HUES6 (cell line): ENCODE results near the gene EML6.

Experiments used
- H3K27ac ChIP-seq: 2 replicates; pipeline ENCODE4 v1.7.0; 2013; ENCODE audit warnings: low read depth, mild to moderate bottlenecking, low read length, inconsistent platforms
- H3K27me3 ChIP-seq: 2 replicates; pipeline ENCODE4 v1.6.1; 2013; ENCODE audit warnings: low read length; ENCODE audit not compliant: control insufficient read depth, insufficient read depth
- H3K36me3 ChIP-seq: 2 replicates; pipeline ENCODE4 v1.6.1; 2013; ENCODE audit warnings: low read length; ENCODE audit not compliant: control insufficient read depth, insufficient read depth
- H3K4me1 ChIP-seq: 2 replicates; pipeline ENCODE4 v1.6.1; 2013; ENCODE audit warnings: low read length; ENCODE audit not compliant: control insufficient read depth, insufficient read depth
- H3K4me3 ChIP-seq: 2 replicates; pipeline ENCODE4 v1.5.1; 2013; ENCODE audit warnings: low read depth, low read length
- H3K9ac ChIP-seq: one replicate; pipeline ENCODE4 v1.6.1; 2013; ENCODE audit warnings: mild to moderate bottlenecking, low read length
- H3K9me3 ChIP-seq: 2 replicates; pipeline ENCODE4 v1.6.1; 2013; ENCODE audit warnings: low read depth, low read length; ENCODE audit not compliant: control insufficient read depth, insufficient read depth

The EML6 gene

DNA sequence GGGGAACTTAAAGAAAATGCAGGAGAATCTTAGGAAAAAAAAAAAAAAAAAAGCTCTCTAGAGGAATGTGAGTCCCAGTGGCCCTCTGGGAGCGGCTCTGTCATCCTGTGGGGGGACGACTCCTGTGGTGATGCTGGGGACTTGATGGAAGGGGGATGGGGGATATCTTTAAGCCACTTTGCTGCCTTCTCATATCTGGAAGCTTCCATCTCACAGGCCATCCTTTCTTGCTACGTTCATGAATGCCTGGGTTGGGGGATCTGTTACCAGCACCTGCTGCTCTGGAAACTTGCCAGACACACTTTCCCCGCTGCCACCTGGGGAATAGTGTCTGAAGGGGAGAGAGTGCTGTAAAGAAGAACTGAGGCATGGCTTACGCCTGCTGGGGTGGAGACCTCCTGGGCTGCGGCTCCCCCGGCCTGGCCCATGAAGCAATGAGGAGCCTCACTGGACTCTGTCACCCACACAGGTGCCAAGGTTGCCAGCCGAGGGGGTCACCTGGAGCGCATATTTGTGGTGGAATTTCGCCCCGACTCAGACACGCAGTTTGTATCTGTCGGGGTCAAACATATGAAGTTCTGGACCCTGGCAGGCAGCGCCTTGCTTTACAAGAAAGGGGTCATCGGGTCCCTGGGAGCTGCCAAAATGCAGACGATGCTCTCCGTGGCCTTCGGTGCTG, 234.0 kb downstream of the EML6 start:
- Histone ChIP-seq H3K9me3 (no peaks in the 10 kb centered on the region), H3K4me3 (no peak overlapping the region), H3K4me1 (peaks cover 16% of the 10 kb centered on the region; the same call in 1 of the 2 replicates), H3K27ac (no peak overlapping the region), H3K9ac (no peak overlapping the region), H3K36me3 (no peaks in the 10 kb centered on the region), H3K27me3 (no peaks in the 10 kb centered on the region)

DNA sequence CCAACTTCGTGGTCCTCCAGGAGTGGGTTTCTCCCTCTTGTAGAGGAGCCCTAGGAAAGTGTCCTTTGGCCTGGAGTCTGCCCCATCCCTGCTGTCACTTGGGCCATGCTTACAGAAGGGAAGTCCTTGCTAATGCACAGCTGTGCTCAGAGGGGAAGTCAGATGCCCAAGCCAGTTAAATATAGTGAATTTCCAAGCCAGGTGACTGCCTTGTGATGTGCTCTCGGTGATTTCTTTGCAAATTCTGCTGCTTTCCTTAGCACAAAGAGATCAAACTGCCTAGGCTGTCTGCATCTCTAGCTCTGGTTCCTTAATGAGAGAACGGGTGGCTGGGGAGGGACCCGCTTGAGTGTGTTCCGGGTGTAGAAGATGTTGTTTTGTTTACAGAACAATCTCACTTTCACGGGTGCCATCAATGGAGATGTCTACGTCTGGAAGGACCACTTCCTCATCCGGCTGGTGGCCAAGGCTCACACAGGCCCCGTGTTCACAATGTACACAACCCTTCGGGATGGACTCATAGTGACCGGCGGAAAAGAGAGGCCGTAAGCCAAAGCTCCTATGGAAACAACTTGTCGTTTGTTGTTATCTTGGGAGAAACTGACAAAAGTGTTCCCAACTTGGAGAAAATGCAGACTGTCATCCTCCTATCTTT, 235.4 kb downstream of the EML6 start:
- peaks cover 16% of the 10 kb centered on the region; the same call in 1 of the 2 replicates for H3K4me1 ChIP-seq
- no peaks in the 10 kb centered on the region for H3K9me3 ChIP-seq
- H3K27ac ChIP-seq, result no peak overlapping the region
- no peak overlapping the region for H3K9ac ChIP-seq
- no peak overlapping the region for H3K4me3 ChIP-seq
- no peaks in the 10 kb centered on the region for H3K36me3 ChIP-seq
- H3K27me3 ChIP-seq, result no peaks in the 10 kb centered on the region

DNA sequence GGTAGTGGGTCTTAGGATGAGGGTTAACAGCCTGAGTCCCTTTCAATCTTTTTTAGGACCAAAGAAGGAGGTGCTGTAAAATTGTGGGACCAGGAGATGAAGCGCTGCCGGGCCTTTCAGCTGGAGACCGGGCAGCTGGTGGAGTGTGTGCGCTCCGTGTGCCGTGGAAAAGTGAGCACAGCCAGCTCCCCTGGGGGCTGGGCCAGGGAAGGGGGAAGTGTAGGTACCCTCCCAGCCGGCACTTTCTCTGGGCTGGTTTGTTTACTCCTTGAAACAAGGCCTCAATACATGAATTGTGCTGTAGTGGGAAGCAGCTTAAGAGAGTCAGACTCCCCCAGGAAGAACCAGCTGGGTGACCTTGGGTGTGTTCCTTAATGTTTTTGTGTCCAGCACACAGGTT, 236.7 kb downstream of the EML6 start:
- Histone ChIP-seq H3K4me1 (peaks cover 19% of the 10 kb centered on the region), H3K9me3 (no peaks in the 10 kb centered on the region), H3K4me3 (no peak overlapping the region), H3K27ac (no peak overlapping the region), H3K36me3 (no peaks in the 10 kb centered on the region), H3K9ac (no peak overlapping the region), H3K27me3 (no peaks in the 10 kb centered on the region)

DNA sequence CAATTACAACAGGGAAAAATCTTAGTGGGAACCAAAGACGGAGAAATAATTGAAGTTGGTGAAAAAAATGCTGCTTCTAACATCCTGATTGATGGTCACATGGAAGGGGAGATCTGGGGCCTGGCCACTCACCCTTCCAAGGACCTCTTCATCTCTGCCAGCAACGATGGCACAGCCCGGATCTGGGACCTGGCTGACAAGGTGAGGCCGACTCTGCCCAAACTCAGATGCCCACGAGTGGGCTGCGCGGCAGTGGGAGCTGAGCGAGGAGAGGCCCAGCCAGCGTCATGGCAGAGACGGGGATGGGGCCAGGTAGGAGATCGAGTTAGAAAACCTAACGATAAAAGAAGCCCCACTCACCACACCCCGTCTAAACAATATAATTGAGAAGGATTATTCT, 239.0 kb downstream of the EML6 start:
- Histone ChIP-seq H3K4me1 (peaks cover 30% of the 10 kb centered on the region), H3K9me3 (no peaks in the 10 kb centered on the region), H3K4me3 (no peak overlapping the region), H3K27me3 (no peaks in the 10 kb centered on the region), H3K9ac (no peak overlapping the region), H3K27ac (no peak overlapping the region), H3K36me3 (no peaks in the 10 kb centered on the region)

DNA sequence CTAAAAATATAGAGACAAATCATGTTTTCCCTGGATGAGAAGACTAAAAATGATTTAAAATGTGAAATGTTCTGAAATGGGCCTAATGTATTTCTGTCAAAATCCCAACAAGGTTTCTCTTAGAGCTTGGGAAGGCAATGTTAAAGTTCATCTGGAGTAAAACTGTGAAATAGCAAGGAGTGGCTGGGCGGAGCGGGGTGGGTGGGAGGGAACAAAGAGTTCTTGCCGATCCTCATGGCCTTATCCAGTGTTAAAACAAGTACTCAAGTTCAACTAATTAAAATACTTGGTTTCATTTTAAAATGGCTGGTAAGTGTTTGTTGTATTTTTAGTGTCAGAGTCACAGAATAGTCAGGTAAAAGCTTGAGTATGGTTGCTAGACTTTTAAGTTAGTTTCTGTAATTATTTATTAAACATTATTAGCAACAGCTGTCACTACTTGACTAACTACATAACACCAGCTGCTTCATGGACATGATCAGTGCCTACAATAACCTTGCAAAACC, 239.5 kb downstream of the EML6 start:
- Histone ChIP-seq H3K4me1 (peaks cover 28% of the 10 kb centered on the region), H3K27me3 (no peaks in the 10 kb centered on the region), H3K4me3 (no peak overlapping the region), H3K27ac (no peak overlapping the region), H3K9ac (no peak overlapping the region), H3K36me3 (no peaks in the 10 kb centered on the region), H3K9me3 (no peaks in the 10 kb centered on the region)

DNA sequence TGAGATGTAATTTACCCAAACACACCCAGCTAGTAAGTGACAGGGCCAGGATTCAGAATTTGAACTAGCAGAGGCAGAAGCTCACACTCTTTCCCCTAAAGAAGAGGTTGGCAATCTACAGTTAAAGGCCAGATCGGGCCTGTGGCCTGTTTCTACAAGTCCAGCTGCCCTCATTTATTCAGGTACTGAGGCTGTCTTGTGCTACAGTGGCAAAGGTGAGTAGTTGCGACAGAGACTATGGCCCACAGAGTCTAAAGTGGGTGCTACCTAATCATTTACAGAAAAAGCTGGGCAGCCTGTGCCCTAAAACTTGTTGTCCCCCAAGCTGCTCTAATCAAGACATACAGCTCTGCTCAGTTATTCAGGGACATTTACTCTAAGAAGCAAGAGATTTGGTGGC, 240.0 kb downstream of the EML6 start:
- no peaks in the 10 kb centered on the region for H3K27me3 ChIP-seq
- H3K27ac ChIP-seq, result no peak overlapping the region
- no peak overlapping the region for H3K4me3 ChIP-seq
- H3K4me1 ChIP-seq, result peaks cover 28% of the 10 kb centered on the region
- no peaks in the 10 kb centered on the region for H3K36me3 ChIP-seq
- H3K9ac ChIP-seq, result no peak overlapping the region
- H3K9me3 ChIP-seq, result no peaks in the 10 kb centered on the region

DNA sequence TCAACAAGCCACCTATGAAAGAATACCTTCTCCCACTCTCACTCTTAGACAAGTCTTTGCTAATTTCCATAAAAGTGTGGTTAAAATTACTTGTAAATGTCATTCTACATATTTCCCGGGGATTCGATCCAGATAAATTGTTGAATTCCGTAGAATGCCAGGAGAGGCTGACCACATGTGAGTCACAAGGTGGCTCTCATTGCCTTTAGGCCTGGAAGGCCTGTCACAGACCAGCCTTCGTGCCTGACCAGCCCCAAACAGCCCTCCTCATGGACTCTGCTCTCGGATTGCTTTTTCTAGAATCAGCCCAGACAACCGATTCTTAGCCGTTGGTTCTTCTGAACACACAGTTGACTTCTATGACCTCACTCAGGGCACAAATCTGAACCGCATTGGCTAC, 240.8 kb downstream of the EML6 start:
- no peak overlapping the region for H3K27ac ChIP-seq
- H3K4me1 ChIP-seq, result peaks cover 28% of the 10 kb centered on the region
- no peaks in the 10 kb centered on the region for H3K27me3 ChIP-seq
- no peak overlapping the region for H3K9ac ChIP-seq
- H3K4me3 ChIP-seq, result no peak overlapping the region
- no peaks in the 10 kb centered on the region for H3K36me3 ChIP-seq
- no peaks in the 10 kb centered on the region for H3K9me3 ChIP-seq

DNA sequence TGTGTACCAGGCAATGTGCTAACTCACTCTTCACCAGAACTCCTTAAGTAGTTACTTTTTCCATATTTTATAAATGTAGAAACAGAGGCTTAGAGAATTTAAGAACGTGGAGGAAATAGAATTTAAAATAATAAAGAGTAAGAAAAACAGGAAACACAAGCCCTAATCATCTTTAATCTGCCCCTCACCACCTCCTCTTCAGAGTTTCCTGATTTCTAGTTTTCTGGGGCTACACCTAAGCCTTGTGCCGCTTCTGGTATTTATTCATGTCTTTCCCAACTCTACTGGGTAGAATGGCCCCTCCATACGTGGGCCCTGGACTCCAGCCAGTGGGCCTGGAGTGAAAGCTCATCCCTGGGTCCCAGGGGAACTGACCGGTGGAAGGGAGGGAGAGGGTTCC, 241.4 kb downstream of the EML6 start:
- Histone ChIP-seq H3K27ac (0 out of 2 replicates have a peak overlapping the region, but pooled peaks have one; percentile 19), H3K4me3 (no peak overlapping the region), H3K36me3 (peaks cover 3% of the 10 kb centered on the region; the same call in 1 of the 2 replicates), H3K9ac (no peak overlapping the region), H3K9me3 (no peaks in the 10 kb centered on the region), H3K4me1 (peaks cover 28% of the 10 kb centered on the region), H3K27me3 (no peaks in the 10 kb centered on the region)

DNA sequence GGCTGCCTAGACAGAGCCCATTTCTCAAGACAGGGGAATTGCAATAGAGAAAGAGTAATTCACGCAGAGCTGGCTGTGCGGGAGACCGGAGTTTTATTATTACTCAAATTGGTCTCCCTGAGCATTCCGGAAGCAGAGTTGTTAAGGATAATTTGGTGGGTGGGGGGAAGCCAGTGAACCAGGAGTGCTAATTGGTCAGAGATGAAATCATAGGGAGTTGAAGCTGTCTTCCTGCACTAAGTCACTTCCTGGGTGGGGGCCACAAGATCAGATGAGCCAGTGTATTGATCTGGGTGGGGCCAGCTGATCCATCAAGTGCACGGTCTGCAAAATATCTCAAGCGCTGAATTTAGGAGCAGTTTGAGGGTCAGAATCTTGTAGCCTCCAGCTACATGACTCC, 242.0 kb downstream of the EML6 start:
- H3K9ac ChIP-seq, result no peak overlapping the region
- H3K4me3 ChIP-seq, result no peak overlapping the region
- H3K27ac ChIP-seq, result 0 out of 2 replicates have a peak overlapping the region, but pooled peaks have one; percentile 19
- peaks cover 28% of the 10 kb centered on the region for H3K4me1 ChIP-seq
- H3K36me3 ChIP-seq, result peaks cover 9% of the 10 kb centered on the region
- H3K9me3 ChIP-seq, result no peaks in the 10 kb centered on the region
- no peaks in the 10 kb centered on the region for H3K27me3 ChIP-seq

DNA sequence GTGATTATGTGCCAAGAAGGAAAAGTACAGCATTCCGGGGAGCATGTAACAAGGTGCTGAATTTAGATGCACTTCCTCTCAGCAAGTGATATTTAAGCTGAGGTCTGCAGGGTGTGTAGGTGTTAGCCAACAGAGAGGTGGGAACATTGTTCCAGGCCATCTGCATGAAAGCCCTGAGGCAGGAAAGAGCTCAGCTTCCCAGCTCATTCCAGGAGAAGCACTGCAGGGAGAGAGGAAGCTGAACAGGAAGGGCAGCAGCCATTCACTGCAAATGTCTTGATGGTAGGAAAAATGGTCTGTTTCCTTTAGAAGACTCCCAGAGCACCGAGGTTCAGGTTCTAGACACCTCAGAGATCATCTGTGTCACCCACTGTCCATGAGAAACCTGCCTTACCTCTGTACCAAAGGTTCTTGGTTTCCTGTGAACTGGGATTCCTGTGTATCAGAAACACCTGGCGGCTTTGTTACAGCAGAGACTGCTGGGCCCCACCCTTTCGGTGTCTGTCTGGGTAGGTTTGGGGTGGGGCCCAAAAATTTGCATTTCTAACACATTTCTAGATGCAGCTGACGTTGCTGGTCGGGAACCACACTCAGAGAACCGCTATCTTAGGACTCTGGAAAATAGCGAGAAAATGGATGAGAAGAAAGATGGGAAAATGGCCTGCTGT, 242.8 kb downstream of the EML6 start:
- peaks cover 18% of the 10 kb centered on the region for H3K36me3 ChIP-seq
- no peak overlapping the region; the same call in 1 of the 2 replicates for H3K27ac ChIP-seq

DNA sequence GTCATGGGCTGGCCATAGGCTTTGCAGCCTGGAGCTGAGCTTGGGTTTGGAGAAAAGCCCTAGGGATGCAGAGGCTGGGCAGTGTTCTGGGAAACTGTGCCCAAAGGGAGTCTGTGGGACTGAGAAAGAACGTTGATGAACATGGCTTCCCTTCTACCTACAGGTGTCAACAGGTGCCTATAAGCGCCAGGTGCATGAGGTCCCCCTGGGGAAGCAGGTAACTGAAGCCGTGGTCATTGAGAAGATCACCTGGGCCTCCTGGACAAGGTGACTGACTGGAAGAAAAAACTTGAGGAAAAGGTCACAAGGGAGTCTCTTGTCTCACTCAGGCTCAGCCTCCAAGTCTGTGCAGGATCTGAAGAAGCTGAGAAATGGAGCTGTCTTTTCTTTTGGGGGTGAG, 243.4 kb downstream of the EML6 start:
- H3K36me3 ChIP-seq, result peaks cover 24% of the 10 kb centered on the region
- H3K27me3 ChIP-seq, result no peaks in the 10 kb centered on the region
- no peak overlapping the region for H3K9ac ChIP-seq
- H3K4me3 ChIP-seq, result no peak overlapping the region
- peaks cover 28% of the 10 kb centered on the region for H3K4me1 ChIP-seq
- H3K9me3 ChIP-seq, result no peaks in the 10 kb centered on the region
- no peak overlapping the region; the same call in 1 of the 2 replicates for H3K27ac ChIP-seq

More for the DNA sequence above, 242.8 kb downstream of the EML6 start:
- Histone ChIP-seq H3K9me3 (no peaks in the 10 kb centered on the region), H3K27me3 (no peaks in the 10 kb centered on the region), H3K4me1 (peaks cover 28% of the 10 kb centered on the region), H3K4me3 (no peak overlapping the region), H3K9ac (no peak overlapping the region)
